HG03175 (cell line): ENCODE data around the gene EIF4G3.
"Not testable (repeated sequence)": the region's sequence is repeated elsewhere in the genome, so short reads cannot be mapped to it uniquely, and the experiment has no call there.

ENCODE experiments used
- ATAC-seq: cut with Tn5 transposase; IDR thresholded peaks from one replicate; pipeline ENCODE4 v1.9.1; 2021; ENCODE audit warnings: mild to moderate bottlenecking, moderate library complexity; ENCODE audit not compliant: unreplicated experiment

The EIF4G3 gene

GRCh38 chr1:21115098-21115760, 61.5 kb downstream of the EIF4G3 start:
- no peak for ATAC-seq

- no peak for ATAC-seq
Measured at GRCh38 chr1:21114431-21114830, 62.3 kb downstream of the EIF4G3 start.

GRCh38 chr1:21110163-21110562, 66.5 kb downstream of the EIF4G3 start:
- ATAC-seq = no peak

- no peak for ATAC-seq
Measured at GRCh38 chr1:21106709-21107108, 70.0 kb downstream of the EIF4G3 start.

GRCh38 chr1:21106238-21106637, 70.5 kb downstream of the EIF4G3 start:
- no peak for ATAC-seq

- no peak for ATAC-seq
Measured at GRCh38 chr1:21105807-21106206, 70.9 kb downstream of the EIF4G3 start.

GRCh38 chr1:21104683-21105082, 72.0 kb downstream of the EIF4G3 start:
- ATAC-seq = no peak

- ATAC-seq = no peak
Measured at GRCh38 chr1:21100481-21100921, 76.2 kb downstream of the EIF4G3 start.

- no peak for ATAC-seq
Measured at GRCh38 chr1:21099869-21100131, 76.9 kb downstream of the EIF4G3 start.

- ATAC-seq = no peak
Measured at GRCh38 chr1:21099034-21099868, 77.4 kb downstream of the EIF4G3 start.

GRCh38 chr1:21098186-21098915, 78.3 kb downstream of the EIF4G3 start:
- ATAC-seq = no peak

- no peak for ATAC-seq
Measured at GRCh38 chr1:21097729-21098128, 79.0 kb downstream of the EIF4G3 start.

- ATAC-seq = no peak
Measured at GRCh38 chr1:21095976-21096375, 80.7 kb downstream of the EIF4G3 start.

GRCh38 chr1:21094282-21094681, 82.4 kb downstream of the EIF4G3 start:
- ATAC-seq = not testable (repeated sequence)

GRCh38 chr1:21093271-21093958, 83.3 kb downstream of the EIF4G3 start:
- not testable (repeated sequence) for ATAC-seq

GRCh38 chr1:21092545-21092944, 84.2 kb downstream of the EIF4G3 start:
- not testable (repeated sequence) for ATAC-seq

GRCh38 chr1:21091053-21091690, 85.5 kb downstream of the EIF4G3 start:
- not testable (repeated sequence) for ATAC-seq

- no peak for ATAC-seq
Measured at GRCh38 chr1:21090463-21090862, 86.2 kb downstream of the EIF4G3 start.

- ATAC-seq = no peak
Measured at GRCh38 chr1:21089731-21090130, 87.0 kb downstream of the EIF4G3 start.

- ATAC-seq = no peak
Measured at GRCh38 chr1:21089299-21089698, 87.4 kb downstream of the EIF4G3 start.
